Natural killer cell (primary cell): ENCODE results near the gene FANK1. TPM values are rescaled to one million over a fixed set of nuclear protein-coding genes. Genes with fewer than 3 reads are reported as not detected.

Source experiments
- ATAC-seq, 3 donors: fragments of 150-1000 bp in 2 of 3; fragments of 200-7000 bp in 1 of 3; cut with Tn5 transposase; 1 replicate in 1 of 3; 2 replicates in 2 of 3; pipeline ENCODE4 v1.10.0; 2021; ENCODE audit warnings: mild to moderate bottlenecking in 2 of 3, moderate library complexity in 2 of 3
- DNase-seq, 2 donors: peaks; one replicate each; pipeline versions ENCODE4 v3.0.0 to v3.0.0-alpha.2; 2013 to 2021; ENCODE audit warnings: mixed read lengths in 1 of 2
- H3K27ac ChIP-seq: one replicate; pipeline ENCODE4 v1.5.1; 2013; ENCODE audit warnings: mild to moderate bottlenecking, low read length
- H3K27me3 ChIP-seq: one replicate; pipeline ENCODE4 v1.6.1; 2013; ENCODE audit warnings: low read length; ENCODE audit not compliant: control insufficient read depth, insufficient read depth
- H3K36me3 ChIP-seq: one replicate; pipeline ENCODE4 v1.6.1; 2013; ENCODE audit warnings: low read length; ENCODE audit not compliant: control insufficient read depth, insufficient read depth
- H3K4me1 ChIP-seq: one replicate; pipeline ENCODE4 v1.6.1; 2013; ENCODE audit warnings: low read length; ENCODE audit not compliant: control insufficient read depth, insufficient read depth
- H3K4me3 ChIP-seq: one replicate; pipeline ENCODE4 v1.5.1; 2013; ENCODE audit warnings: low read length
- H3K9me3 ChIP-seq: one replicate; pipeline ENCODE4 v1.6.1; 2013; ENCODE audit warnings: low read length; ENCODE audit not compliant: control insufficient read depth, insufficient read depth
- H3K27ac Mint-ChIP-seq, 2 donors: one replicate each; pipeline ENCODE4 v1.8.0; 2022; ENCODE audit warnings: mild to moderate bottlenecking in 2 of 2, mixed read lengths in 2 of 2, moderate library complexity in 1 of 2
- H3K27me3 Mint-ChIP-seq, 2 donors: one replicate each; pipeline ENCODE4 v1.8.0; 2022; ENCODE audit warnings: low read depth in 2 of 2, mixed read lengths in 2 of 2
- H3K36me3 Mint-ChIP-seq: one replicate; pipeline ENCODE4 v1.8.0; 2022; ENCODE audit warnings: mixed read lengths
- H3K4me1 Mint-ChIP-seq, 2 donors: one replicate each; pipeline ENCODE4 v1.8.0; 2022; ENCODE audit warnings: mixed read lengths in 2 of 2
- H3K4me3 Mint-ChIP-seq: one replicate; pipeline ENCODE4 v1.8.0; 2022; ENCODE audit warnings: mild to moderate bottlenecking, moderate library complexity, mixed read lengths
- H3K9me3 Mint-ChIP-seq, 2 donors: one replicate each; pipeline ENCODE4 v1.8.0; 2022; ENCODE audit warnings: mixed read lengths in 2 of 2
- CTCF ChIP-seq: fragments of 200-600 bp; IDR thresholded peaks from one replicate; pipeline ENCODE4 v1.8.0; 2022; ENCODE audit warnings: antibody characterized with exemption
- WGBS: methylation state at CpG from one replicate; pipeline ENCODE4 v1.1.7; 2013; ENCODE audit warnings: missing lambda C conversion rate; ENCODE audit not compliant: insufficient coverage; 5-methylcytosine and 5-hydroxymethylcytosine counted together
- intact Hi-C: fragments of 100-400 bp; cut with micrococcal nuclease; formaldehyde crosslinking; loops from one replicate; pipeline ENCODE4 v1.14.2; 2022
- total RNA-seq, 4 donors: library from RNA; stranded (reverse); fragments of 120-200 nt in 1 of 4; gene quantifications; one replicate each; pipeline versions ENCODE4 v1.2.3 to v1.2.4, GENCODE V29; 2013 to 2022

FANK1 gene
- total RNA-seq, 3 donors from 2014 or later (not counting 1 experiment from before 2014, with no cell fraction given), result not detected

- peaks cover 33 to 44% of the 10 kb centered on the region in 2 donors for H3K4me1 Mint-ChIP-seq
- WGBS, result 80% methylated on average over 4 of the region's 4 CpGs
Observed at GRCh38 chr10:125984346-125984745, 88.0 kb downstream of the FANK1 start.

GRCh38 chr10:125984865-125985495 is 88.6 kb downstream of the FANK1 start:
- H3K4me1 ChIP-seq, result peaks cover 5% of the 10 kb centered on the region
- Mint-ChIP-seq H3K27me3 (no peaks in the 10 kb centered on the region), H3K27ac (peak overlapping the region; percentile 51 to 75), H3K9me3 (no peaks in the 10 kb centered on the region), H3K4me1 (peaks cover 33 to 50% of the 10 kb centered on the region in 2 donors), H3K4me3 (no peak overlapping the region), H3K36me3 (no peaks in the 10 kb centered on the region)
- intact Hi-C loops, result loop anchor here (5.0 to 10.0 kb wide), 2 partner anchors 400 to 1867 kb away; partner anchors contain the start of gene ADAM12
- H3K9me3 ChIP-seq, result no peaks in the 10 kb centered on the region
- no peak for ATAC-seq
- TF ChIP-seq CTCF, result no peak
- no peaks in the 10 kb centered on the region for H3K27me3 ChIP-seq
- no peak overlapping the region for H3K27ac ChIP-seq
- H3K36me3 ChIP-seq, result no peaks in the 10 kb centered on the region
- 88% methylated on average over 5 of the region's 6 CpGs for WGBS
- H3K4me3 ChIP-seq, result no peak overlapping the region
- DNase-seq, result no peak

More at GRCh38 chr10:125984346-125984745, 88.0 kb downstream of the FANK1 start:
- DNase-seq (no peak), ATAC-seq (no peak)
- H3K27ac ChIP-seq, result no peak overlapping the region
- H3K4me1 ChIP-seq, result peaks cover 5% of the 10 kb centered on the region
- H3K36me3 ChIP-seq, result no peaks in the 10 kb centered on the region
- H3K4me3 ChIP-seq, result no peak overlapping the region
- H3K27me3 Mint-ChIP-seq, result peaks cover 0 to 5% of the 10 kb centered on the region in 2 donors
- no peaks in the 10 kb centered on the region for H3K27me3 ChIP-seq
- H3K9me3 Mint-ChIP-seq, result no peaks in the 10 kb centered on the region
- peak overlapping the region; percentile 51 to 75 for H3K27ac Mint-ChIP-seq
- intact Hi-C loops, result loop anchor here (5.0 to 10.0 kb wide), 2 partner anchors 400 to 1868 kb away; partner anchors contain the start of gene ADAM12
- no peaks in the 10 kb centered on the region for H3K36me3 Mint-ChIP-seq
- H3K4me3 Mint-ChIP-seq, result peak overlapping the region; percentile 4
- H3K9me3 ChIP-seq, result no peaks in the 10 kb centered on the region
- TF ChIP-seq CTCF, result no peak

GRCh38 chr10:125985557-125986240 is 89.3 kb downstream of the FANK1 start:
- Mint-ChIP-seq H3K9me3 (no peaks in the 10 kb centered on the region), H3K36me3 (no peaks in the 10 kb centered on the region), H3K4me1 (peaks cover 33 to 53% of the 10 kb centered on the region in 2 donors), H3K4me3 (peak overlapping the region; percentile 3), H3K27ac (peak overlapping the region; percentile 51 to 75), H3K27me3 (no peaks in the 10 kb centered on the region)
- intact Hi-C loops, result loop anchor here (10.0 kb wide), 1 partner anchor 399 kb away; the partner anchor contains the start of gene ADAM12
- H3K27ac ChIP-seq, result no peak overlapping the region
- DNase-seq (no peak), ATAC-seq (peak in 2 of 3 donors; percentile 30 to 56)
- H3K4me3 ChIP-seq, result no peak overlapping the region
- 79% methylated on average over 5 of the region's 5 CpGs for WGBS
- TF ChIP-seq CTCF, result no peak
- no peaks in the 10 kb centered on the region for H3K9me3 ChIP-seq
- no peaks in the 10 kb centered on the region for H3K36me3 ChIP-seq
- peaks cover 5% of the 10 kb centered on the region for H3K4me1 ChIP-seq
- no peaks in the 10 kb centered on the region for H3K27me3 ChIP-seq
